ENCODE measurements around the gene HAGH. TPM values are rescaled to one million over a fixed set of nuclear protein-coding genes. Genes with fewer than 3 reads are reported as not detected.

HAGH gene
- total and polyA plus RNA-seq, 2 experiments from 2014 or later: 169 to 219 TPM

DNA sequence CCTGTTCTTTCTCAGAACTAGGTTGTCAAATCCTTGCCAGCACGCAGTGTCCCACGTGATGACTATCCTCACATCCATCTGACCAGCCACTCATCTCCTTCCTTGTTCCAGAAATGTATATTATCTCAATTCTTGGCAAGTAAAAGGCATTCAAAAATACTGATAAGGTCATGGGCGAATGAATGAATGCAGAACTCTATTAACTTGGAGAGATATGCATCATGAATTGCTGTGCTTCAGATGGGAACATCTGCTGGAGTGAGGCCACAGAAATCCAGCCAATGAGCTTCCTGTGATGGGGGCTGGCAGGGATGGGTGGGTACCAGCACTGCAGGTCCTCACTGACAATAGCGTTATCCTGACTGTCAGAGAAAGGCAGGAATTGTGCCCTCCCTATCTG is 19.4 kb upstream of the HAGH start:
- no peaks in the 10 kb centered on the region for H3K36me3 ChIP-seq
- no peaks in the 10 kb centered on the region for H3K9me3 ChIP-seq (ENCODE audit: low read depth)
- TF ChIP-seq, protein P1, sequence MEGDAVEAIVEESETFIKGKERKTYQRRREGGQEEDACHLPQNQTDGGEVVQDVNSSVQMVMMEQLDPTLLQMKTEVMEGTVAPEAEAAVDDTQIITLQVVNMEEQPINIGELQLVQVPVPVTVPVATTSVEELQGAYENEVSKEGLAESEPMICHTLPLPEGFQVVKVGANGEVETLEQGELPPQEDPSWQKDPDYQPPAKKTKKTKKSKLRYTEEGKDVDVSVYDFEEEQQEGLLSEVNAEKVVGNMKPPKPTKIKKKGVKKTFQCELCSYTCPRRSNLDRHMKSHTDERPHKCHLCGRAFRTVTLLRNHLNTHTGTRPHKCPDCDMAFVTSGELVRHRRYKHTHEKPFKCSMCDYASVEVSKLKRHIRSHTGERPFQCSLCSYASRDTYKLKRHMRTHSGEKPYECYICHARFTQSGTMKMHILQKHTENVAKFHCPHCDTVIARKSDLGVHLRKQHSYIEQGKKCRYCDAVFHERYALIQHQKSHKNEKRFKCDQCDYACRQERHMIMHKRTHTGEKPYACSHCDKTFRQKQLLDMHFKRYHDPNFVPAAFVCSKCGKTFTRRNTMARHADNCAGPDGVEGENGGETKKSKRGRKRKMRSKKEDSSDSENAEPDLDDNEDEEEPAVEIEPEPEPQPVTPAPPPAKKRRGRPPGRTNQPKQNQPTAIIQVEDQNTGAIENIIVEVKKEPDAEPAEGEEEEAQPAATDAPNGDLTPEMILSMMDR (IDR thresholded peaks at IDR 0.05; ENCODE audit: low read depth, low read length): no peak
- no peak for DNase-seq (ENCODE audit: low read depth in 1 of 2, low spot score in 1 of 2)
- H3K27ac ChIP-seq: no peak overlapping the region
- H3K4me3 ChIP-seq: no peak overlapping the region
- H3K4me1 ChIP-seq (ENCODE audit: low read depth): no peaks in the 10 kb centered on the region
- H3K27me3 ChIP-seq: peaks cover 21% of the 10 kb centered on the region

DNA sequence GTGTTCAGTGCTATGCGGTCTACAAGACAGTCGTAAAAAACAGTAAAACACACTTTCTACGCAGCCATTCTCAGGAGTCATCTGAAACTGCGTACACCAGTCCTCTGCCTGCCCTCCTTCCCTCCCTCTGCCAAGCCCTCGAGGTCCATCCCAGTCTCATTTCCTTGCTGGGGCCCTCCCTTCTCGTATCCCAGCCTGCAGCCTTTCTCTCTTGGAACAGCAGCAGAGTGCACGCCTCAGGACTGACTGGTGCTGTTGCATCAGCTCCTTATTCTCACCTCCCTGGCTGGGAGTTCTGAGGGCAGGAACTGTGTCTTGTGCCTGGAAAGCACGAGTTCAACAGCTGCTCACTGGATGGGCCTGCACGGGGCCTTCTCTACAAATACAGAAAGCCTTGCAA is 12.9 kb upstream of the HAGH start:
- peak in 1 of 2 donors; percentile 52 for DNase-seq (ENCODE audit: low read depth in 1 of 2, low spot score in 1 of 2)
- no peaks in the 10 kb centered on the region for H3K9me3 ChIP-seq (ENCODE audit: low read depth)

DNA sequence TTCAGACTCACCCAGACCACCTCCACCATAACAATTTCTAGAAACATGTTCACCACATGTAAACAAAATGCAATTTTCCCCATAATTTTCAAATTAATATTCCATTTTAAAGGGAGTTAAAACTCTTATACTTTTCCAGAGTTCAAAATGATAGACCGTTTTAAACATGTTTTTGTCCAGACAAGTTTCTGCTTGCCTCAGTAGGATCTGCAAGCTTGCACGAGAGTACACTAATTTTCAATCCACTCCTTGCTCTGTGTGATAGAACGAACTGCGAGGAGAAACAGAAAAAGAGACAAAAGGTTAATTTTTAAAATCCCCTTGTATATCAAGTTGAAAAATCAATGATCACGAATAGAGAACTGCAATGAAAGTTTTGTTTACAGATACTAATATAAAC is 7.5 kb upstream of the HAGH start:
- TF ChIP-seq, protein P1 (IDR thresholded peaks at IDR 0.05; ENCODE audit: low read depth, low read length): no peak
- no peaks in the 10 kb centered on the region for H3K27me3 ChIP-seq
- no peaks in the 10 kb centered on the region for H3K36me3 ChIP-seq
- H3K4me3 ChIP-seq: no peak overlapping the region
- H3K9me3 ChIP-seq (ENCODE audit: low read depth): no peaks in the 10 kb centered on the region
- H3K4me1 ChIP-seq (ENCODE audit: low read depth): peaks cover under 1% of the 10 kb centered on the region
- DNase-seq (ENCODE audit: low read depth in 1 of 2, low spot score in 1 of 2): no peak
- no peak overlapping the region for H3K27ac ChIP-seq

More for the DNA sequence above, 12.9 kb upstream of the HAGH start:
- Histone ChIP-seq H3K4me3 (no peak overlapping the region), H3K27me3 (no peaks in the 10 kb centered on the region), H3K36me3 (no peaks in the 10 kb centered on the region), H3K4me1 (ENCODE audit: low read depth) (no peaks in the 10 kb centered on the region), H3K27ac (no peak overlapping the region)
- TF ChIP-seq, protein P1 (IDR thresholded peaks at IDR 0.05; ENCODE audit: low read depth, low read length): no peak

GRCh38 chr16:1832838-1833454 is 6.3 kb upstream of the HAGH start:
- TF ChIP-seq, protein P1 (IDR thresholded peaks at IDR 0.05; ENCODE audit: low read depth, low read length): no peak
- Histone ChIP-seq H3K4me3 (no peak overlapping the region), H3K4me1 (ENCODE audit: low read depth) (peaks cover 11% of the 10 kb centered on the region), H3K27ac (no peak overlapping the region), H3K27me3 (no peaks in the 10 kb centered on the region), H3K36me3 (no peaks in the 10 kb centered on the region), H3K9me3 (ENCODE audit: low read depth) (no peaks in the 10 kb centered on the region)
- no peak for DNase-seq (ENCODE audit: low read depth in 1 of 2, low spot score in 1 of 2)

DNA sequence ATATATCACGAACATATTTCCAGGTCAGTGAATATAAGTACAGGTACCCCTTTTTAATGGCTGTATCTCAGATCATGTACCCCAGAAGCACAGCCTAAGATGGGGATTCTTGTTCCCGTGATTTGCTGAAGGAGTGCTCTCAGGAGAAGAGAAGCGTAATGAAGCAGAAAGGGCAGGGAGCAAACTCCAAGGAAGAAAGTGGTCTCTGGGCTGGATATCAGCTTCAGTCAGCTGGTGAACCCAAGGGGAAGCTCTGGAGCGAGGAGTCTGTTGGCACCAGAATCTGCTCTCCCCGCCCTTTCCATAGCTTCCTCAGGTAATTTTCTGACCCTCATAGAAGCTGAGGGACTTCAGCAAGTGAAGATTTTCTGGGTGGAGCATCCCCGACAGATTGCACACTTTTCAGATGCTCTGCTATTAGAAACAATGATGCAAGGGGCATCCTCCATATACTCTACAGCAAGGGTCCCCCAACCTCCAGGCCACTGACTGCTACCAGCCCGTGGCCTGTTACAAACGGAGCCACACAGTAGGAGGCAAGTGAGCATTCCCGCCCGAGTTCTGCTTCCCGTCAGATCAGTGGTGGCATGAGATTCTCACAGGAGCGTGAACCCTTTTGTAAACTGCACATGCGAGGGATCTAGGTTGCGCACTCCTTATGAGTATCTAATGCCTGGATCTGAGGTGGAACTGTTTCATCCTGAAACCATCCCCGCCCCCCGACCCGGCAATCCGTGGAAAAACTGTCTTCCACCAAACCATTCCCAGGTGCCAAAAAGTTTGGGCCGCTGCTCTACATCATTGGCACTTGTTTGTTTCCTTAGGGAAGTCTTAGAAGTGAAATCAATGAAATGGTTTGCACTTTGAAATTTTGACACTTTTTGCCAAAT is 4.8 kb upstream of the HAGH start:
- no peaks in the 10 kb centered on the region for H3K27me3 ChIP-seq
- H3K9me3 ChIP-seq (ENCODE audit: low read depth): no peaks in the 10 kb centered on the region
- H3K4me1 ChIP-seq (ENCODE audit: low read depth): peaks cover 14% of the 10 kb centered on the region
- DNase-seq (ENCODE audit: low read depth in 1 of 2, low spot score in 1 of 2): no peak
- H3K36me3 ChIP-seq: no peaks in the 10 kb centered on the region
- no peak overlapping the region for H3K27ac ChIP-seq
- no peak overlapping the region for H3K4me3 ChIP-seq
- TF ChIP-seq, protein P1 (IDR thresholded peaks at IDR 0.05; ENCODE audit: low read depth, low read length): no peak
